PC-3 (cell line): Measurements from ENCODE around the gene ADGRE1. TPM values are rescaled to one million over a fixed set of nuclear protein-coding genes. Genes with fewer than 3 reads are reported as not detected.
A peak's percentile ranks its signal among the peaks of the same experiment; 100 is the strongest.

Experiments
- ATAC-seq: fragments of 200-7000 bp; cut with Tn5 transposase; 2 replicates; pipeline ENCODE4 v1.9.1; 2020; ENCODE audit warnings: mild to moderate bottlenecking, moderate library complexity
- Bru-seq: library from RNA; stranded (reverse); fragments of 400-500 nt; gene quantifications from one replicate; lab custom pipeline; 2021; lab: Mats Ljungman, UMichigan
- BruChase-seq, 2 experiments: library from RNA; stranded (reverse); fragments of 400-500 nt; gene quantifications; one replicate each; lab custom pipeline; 2021; lab: Mats Ljungman, UMichigan
- BruUV-seq: library from RNA; stranded (reverse); fragments of 400-500 nt; replicated peaks from 2 replicates; lab custom pipeline; 2021; lab: Mats Ljungman, UMichigan
- CTCF ChIA-PET: fragments of 300-600 bp; sonication (Branson Sonifier 250); formaldehyde crosslinking; loops from one replicate; lab custom pipeline; 2022; ENCODE audit warnings: antibody characterized with exemption; lab: Charles Lee
- POLR2A ChIA-PET: fragments of 300-600 bp; sonication (Branson Sonifier 250); formaldehyde crosslinking; loops from one replicate; lab custom pipeline; 2022; ENCODE audit warnings: antibody characterized with exemption; ENCODE audit not compliant: unreplicated experiment; lab: Charles Lee
- DNase-seq: peaks from one replicate; pipeline ENCODE4 v3.0.0-alpha.2; 2015
- H2AFZ ChIP-seq: fragments of 300-600 bp; sonication (generic); 2 replicates; pipeline ENCODE4 v1.6.0; 2016; ENCODE audit warnings: antibody characterized with exemption, low read length
- H3F3A ChIP-seq: fragments of 300-600 bp; sonication (generic); one replicate; pipeline ENCODE4 v1.6.0; 2017; ENCODE audit warnings: antibody characterized with exemption, low read length, control low read depth, mild to moderate bottlenecking; ENCODE audit not compliant: unreplicated experiment
- H3K27ac ChIP-seq: fragments of 300-600 bp; sonication (generic); 2 replicates; pipeline ENCODE4 v1.5.1; 2016; ENCODE audit warnings: mild to moderate bottlenecking, low read length
- H3K27me3 ChIP-seq: fragments of 300-600 bp; sonication (generic); 2 replicates; pipeline ENCODE4 v1.6.1; 2016; ENCODE audit warnings: low read length, mixed read lengths
- H3K36me3 ChIP-seq: fragments of 300-600 bp; sonication (generic); 2 replicates; pipeline ENCODE4 v1.6.1; 2016; ENCODE audit warnings: low read depth, mixed run types, low read length, mixed read lengths
- H3K4me1 ChIP-seq: fragments of 300-600 bp; sonication (generic); 2 replicates; pipeline ENCODE4 v1.5.1; 2016; ENCODE audit warnings: low read length; ENCODE audit not compliant: insufficient read depth
- H3K4me2 ChIP-seq: fragments of 300-600 bp; sonication (generic); 2 replicates; pipeline ENCODE4 v1.6.0; 2016; ENCODE audit warnings: low read length
- H3K4me3 ChIP-seq: fragments of 300-600 bp; sonication (generic); 2 replicates; pipeline ENCODE4 v1.5.1; 2016; ENCODE audit warnings: mild to moderate bottlenecking, low read length, mixed read lengths
- H3K79me2 ChIP-seq: fragments of 300-600 bp; sonication (generic); 2 replicates; pipeline ENCODE4 v1.6.1; 2017; ENCODE audit warnings: low read length, mixed read lengths
- H3K9ac ChIP-seq: fragments of 300-600 bp; sonication (generic); 2 replicates; pipeline ENCODE4 v1.6.0; 2016; ENCODE audit warnings: mild to moderate bottlenecking, low read length
- H3K9me2 ChIP-seq: fragments of 300-600 bp; sonication (generic); replicated peaks from 2 replicates; pipeline ENCODE4 v1.6.1; 2016; ENCODE audit warnings: mixed run types, low read length, mixed read lengths
- H3K9me3 ChIP-seq: fragments of 300-600 bp; sonication (generic); 2 replicates; pipeline ENCODE4 v1.6.1; 2016; ENCODE audit warnings: low read length, mixed read lengths
- H4K20me1 ChIP-seq: fragments of 300-600 bp; sonication (generic); 2 replicates; pipeline ENCODE4 v1.6.1; 2016; ENCODE audit warnings: low read length, mixed read lengths
- CTCF ChIP-seq: fragments of 300-600 bp; sonication (generic); conservative IDR thresholded peaks from 2 replicates; pipeline ENCODE4 v1.5.1; 2017; ENCODE audit warnings: antibody characterized with exemption, low read depth, mild to moderate bottlenecking, low read length
- EZH2 ChIP-seq: fragments of 300-600 bp; sonication (generic); IDR thresholded peaks from one replicate; pipeline ENCODE4 v1.6.1; 2017; ENCODE audit warnings: antibody characterized with exemption, mild to moderate bottlenecking, low read length; ENCODE audit not compliant: unreplicated experiment
- EZH2phosphoT487 ChIP-seq: fragments of 300-600 bp; sonication (generic); IDR thresholded peaks from 2 replicates; pipeline ENCODE4 v1.6.1; 2018; ENCODE audit warnings: mild to moderate bottlenecking, antibody characterized with exemption, low read length, borderline replicate concordance
- intact Hi-C: fragments of 100-400 bp; cut with micrococcal nuclease; formaldehyde crosslinking; loops from 2 replicates; pipeline ENCODE4 v1.9.0; 2023
- long read RNA-seq: library from polyadenylated mRNA; unstranded; transcript quantifications from one replicate; pipeline ENCODE4 v2.0.0, GENCODE V29; 2021; ENCODE audit not compliant: unreplicated experiment
- total RNA-seq: library from RNA; depleted of rRNA; stranded (reverse); fragments of >200 nt; gene quantifications from 2 replicates; pipeline ENCODE4 v1.2.3, GENCODE V29; 2014; rRNA removed

The ADGRE1 gene
- total RNA-seq, result not detected in 2 replicates
- Bru-seq, nascent RNA, result percentile 3 among the genes with signal in this experiment
- BruChase-seq, experiment 1, labeled RNA remaining after a 6-hour chase, result not detected
- percentile 5 among the genes with signal in this experiment for BruChase-seq, experiment 2, labeled RNA remaining after a 2-hour chase
- long read RNA-seq, result 0 reads

GRCh38 chr19:6887316-6887715 is at the start of gene ADGRE1:
Gene ADGRE1, plus strand, starts transcription at chr19:6887579. Its CDS starts 30 bp downstream, at chr19:6887609.
- no peaks in the 10 kb centered on the region for H3K9me2 ChIP-seq
- ChIA-PET CTCF (no interaction called here), POLR2A (no interaction called here)
- H2AFZ ChIP-seq, result no peak within 1 kb of the TSS
- TF ChIP-seq CTCF (no peak), EZH2 (no peak), EZH2phosphoT487 (no peak)
- DNase-seq (no peak), ATAC-seq (no peak)
- no peaks in the 10 kb centered on the region for H3K36me3 ChIP-seq
- no peak within 1 kb of the TSS for H3K4me2 ChIP-seq
- intact Hi-C loops, result no loop called here
- H4K20me1 ChIP-seq, result no peaks in the 10 kb centered on the region
- no peak within 1 kb of the TSS for H3K27ac ChIP-seq
- no TSS peak for BruUV-seq
- H3K27me3 ChIP-seq, result peaks cover 44% of the 10 kb centered on the region
- no peak within 1 kb of the TSS for H3K9ac ChIP-seq
- H3F3A ChIP-seq, result no peaks in the 10 kb centered on the region
- no peaks in the 10 kb centered on the region for H3K4me1 ChIP-seq
- H3K9me3 ChIP-seq, result no peaks in the 10 kb centered on the region
- H3K4me3 ChIP-seq, result no peak within 1 kb of the TSS
- H3K79me2 ChIP-seq, result no peaks in the 10 kb centered on the region

- no peak overlapping the region for H3K4me2 ChIP-seq
- no peak for DNase-seq
- no peaks in the 10 kb centered on the region for H3K9me3 ChIP-seq
- no peaks in the 10 kb centered on the region for H3K36me3 ChIP-seq
- no peaks in the 10 kb centered on the region for H3K27me3 ChIP-seq
- H4K20me1 ChIP-seq, result no peaks in the 10 kb centered on the region
- TF ChIP-seq EZH2 (no peak), EZH2phosphoT487 (no peak), CTCF (no peak)
- intact Hi-C loops, result no loop called here
- H3K9me2 ChIP-seq, result no peaks in the 10 kb centered on the region
- ChIA-PET POLR2A (no interaction called here), CTCF (no interaction called here)
- H3K79me2 ChIP-seq, result no peaks in the 10 kb centered on the region
- H3K4me1 ChIP-seq, result no peaks in the 10 kb centered on the region
- no peak for ATAC-seq
- H2AFZ ChIP-seq, result no peak overlapping the region
- no peak overlapping the region for H3K9ac ChIP-seq
- no peak overlapping the region for H3K27ac ChIP-seq
- H3K4me3 ChIP-seq, result no peak overlapping the region
- no peaks in the 10 kb centered on the region for H3F3A ChIP-seq
- no TSS peak for BruUV-seq
Measured at GRCh38 chr19:6838062-6838655, 49.2 kb upstream of the ADGRE1 start.

GRCh38 chr19:6842871-6843607 is 44.3 kb upstream of the ADGRE1 start:
- H3F3A ChIP-seq, result no peaks in the 10 kb centered on the region
- intact Hi-C loops, result no loop called here
- H3K9ac ChIP-seq, result no peak overlapping the region
- no peaks in the 10 kb centered on the region for H3K79me2 ChIP-seq
- no peak overlapping the region for H2AFZ ChIP-seq
- H3K36me3 ChIP-seq, result no peaks in the 10 kb centered on the region
- POLR2A ChIA-PET, result no interaction called here
- H4K20me1 ChIP-seq, result no peaks in the 10 kb centered on the region
- CTCF ChIA-PET, result no interaction called here
- DNase-seq (no peak), ATAC-seq (no peak)
- H3K4me1 ChIP-seq, result peaks cover 6% of the 10 kb centered on the region
- no peaks in the 10 kb centered on the region for H3K27me3 ChIP-seq
- H3K4me2 ChIP-seq, result no peak overlapping the region
- no peaks in the 10 kb centered on the region for H3K9me3 ChIP-seq
- TF ChIP-seq CTCF (no peak), EZH2phosphoT487 (no peak), EZH2 (no peak)
- H3K27ac ChIP-seq, result no peak overlapping the region
- no TSS peak for BruUV-seq
- no peaks in the 10 kb centered on the region for H3K9me2 ChIP-seq
- no peak overlapping the region for H3K4me3 ChIP-seq
